ENCODE data around the gene ANKRD11.
"Not testable (repeated sequence)": the region's sequence is repeated elsewhere in the genome, so short reads cannot be mapped to it uniquely, and the experiment has no call there.

ANKRD11 gene

GRCh38 chr16:89312194-89312593 is 178.2 kb downstream of the ANKRD11 start:
- no peak for TF ChIP-seq CTCF (IDR thresholded peaks at IDR 0.05; ENCODE audit: insufficient read depth, low read depth, low read length, missing control alignments)
- H3K4me3 ChIP-seq (ENCODE audit: low read depth, low read length): no peak overlapping the region
- no peak for DNase-seq (ENCODE audit: low read depth)

GRCh38 chr16:89311636-89312035 is 178.7 kb downstream of the ANKRD11 start:
- no peak for DNase-seq (ENCODE audit: low read depth)
- TF ChIP-seq CTCF (IDR thresholded peaks at IDR 0.05; ENCODE audit: insufficient read depth, low read depth, low read length, missing control alignments): no peak
- H3K4me3 ChIP-seq (ENCODE audit: low read depth, low read length): no peak overlapping the region

GRCh38 chr16:89309438-89310122 is 180.8 kb downstream of the ANKRD11 start:
- DNase-seq (ENCODE audit: low read depth): no peak
- no peak for TF ChIP-seq CTCF (IDR thresholded peaks at IDR 0.05; ENCODE audit: insufficient read depth, low read depth, low read length, missing control alignments)
- H3K4me3 ChIP-seq (ENCODE audit: low read depth, low read length): no peak overlapping the region

- H3K4me3 ChIP-seq (ENCODE audit: low read depth, low read length): no peak overlapping the region
- DNase-seq (ENCODE audit: low read depth): no peak
- peak; percentile 35 for TF ChIP-seq CTCF (IDR thresholded peaks at IDR 0.05; ENCODE audit: insufficient read depth, low read depth, low read length, missing control alignments)
Observed at GRCh38 chr16:89308391-89309333, 181.7 kb downstream of the ANKRD11 start.

GRCh38 chr16:89307421-89307805 is 182.9 kb downstream of the ANKRD11 start:
- no peak for DNase-seq (ENCODE audit: low read depth)
- no peak overlapping the region for H3K4me3 ChIP-seq (ENCODE audit: low read depth, low read length)
- no peak for TF ChIP-seq CTCF (IDR thresholded peaks at IDR 0.05; ENCODE audit: insufficient read depth, low read depth, low read length, missing control alignments)

GRCh38 chr16:89306457-89307420 is 183.6 kb downstream of the ANKRD11 start:
- H3K4me3 ChIP-seq (ENCODE audit: low read depth, low read length); DNase-seq (ENCODE audit: low read depth): not testable (repeated sequence)
